ENCODE data around the gene TMEM81.

The TMEM81 gene

GRCh38 chr1:205076245-205076761 is 8.0 kb downstream of the TMEM81 start:
- peak; percentile 0 for DNase-seq

- DNase-seq, result no peak
Observed at GRCh38 chr1:205075642-205076155, 8.6 kb downstream of the TMEM81 start.

- no peak for DNase-seq
Observed at GRCh38 chr1:205074513-205074912, 9.7 kb downstream of the TMEM81 start.

- DNase-seq, result no peak
Observed at GRCh38 chr1:205074084-205074483, 10.2 kb downstream of the TMEM81 start.

- DNase-seq, result peak; percentile 0
Observed at GRCh38 chr1:205073511-205073910, 10.7 kb downstream of the TMEM81 start.

GRCh38 chr1:205072881-205073280 is 11.4 kb downstream of the TMEM81 start:
- peak; percentile 0 for DNase-seq

GRCh38 chr1:205072286-205072685 is 12.0 kb downstream of the TMEM81 start:
- no peak for DNase-seq

- DNase-seq, result no peak
Observed at GRCh38 chr1:205071801-205072200, 12.5 kb downstream of the TMEM81 start.

GRCh38 chr1:205071028-205071409 is 13.2 kb downstream of the TMEM81 start:
- no peak for DNase-seq

GRCh38 chr1:205069371-205070125 is 14.7 kb downstream of the TMEM81 start:
- DNase-seq, result no peak

GRCh38 chr1:205068457-205069040 is 15.7 kb downstream of the TMEM81 start:
- no peak for DNase-seq

GRCh38 chr1:205068001-205068400 is 16.3 kb downstream of the TMEM81 start:
- no peak for DNase-seq

GRCh38 chr1:205067031-205067430 is 17.2 kb downstream of the TMEM81 start:
- DNase-seq, result no peak

- no peak for DNase-seq
Observed at GRCh38 chr1:205066141-205066818, 18.0 kb downstream of the TMEM81 start.

GRCh38 chr1:205065666-205066065 is 18.6 kb downstream of the TMEM81 start:
- DNase-seq, result no peak

GRCh38 chr1:205064741-205065316 is 19.4 kb downstream of the TMEM81 start:
- no peak for DNase-seq

GRCh38 chr1:205064301-205064700 is 20.0 kb downstream of the TMEM81 start:
- no peak for DNase-seq

GRCh38 chr1:205062895-205063294 is 21.4 kb downstream of the TMEM81 start:
- DNase-seq, result no peak

GRCh38 chr1:205062319-205062718 is 21.9 kb downstream of the TMEM81 start:
- DNase-seq, result no peak

GRCh38 chr1:205061665-205062069 is 22.6 kb downstream of the TMEM81 start:
- peak; percentile 97 for DNase-seq

GRCh38 chr1:205061227-205061626 is 23.0 kb downstream of the TMEM81 start:
- DNase-seq, result no peak

GRCh38 chr1:205060746-205061145 is 23.5 kb downstream of the TMEM81 start:
- DNase-seq, result no peak

- DNase-seq, result no peak
Observed at GRCh38 chr1:205059660-205060059, 24.6 kb downstream of the TMEM81 start.
